ENCODE data around the gene PAX3.

Gene PAX3

DNA sequence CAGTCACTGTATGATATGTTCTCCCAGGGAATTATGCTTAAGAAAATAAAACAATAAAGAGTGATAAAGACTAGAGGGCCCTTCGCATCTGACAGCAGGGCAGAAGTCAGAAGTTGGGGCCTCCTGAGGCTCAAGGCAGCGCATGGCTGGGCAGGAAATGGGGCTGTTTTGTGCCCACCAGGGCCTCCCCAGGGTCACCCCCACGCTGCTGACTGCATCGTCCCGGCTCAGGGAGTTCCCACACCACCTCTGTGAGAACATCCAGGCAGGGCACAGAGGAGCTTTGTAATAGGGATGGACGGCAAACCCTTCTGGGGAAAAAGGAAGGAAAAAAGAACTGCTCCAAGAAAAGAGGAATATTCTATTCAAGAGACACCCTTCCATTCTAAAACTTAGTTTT, 41.2 kb downstream of the PAX3 start:
- no peak for DNase-seq (ENCODE audit: low read depth, low spot score)
- no peak overlapping the region for H3K4me3 ChIP-seq
- TF ChIP-seq POLR2AphosphoS5 (IDR thresholded peaks at IDR 0.05; ENCODE audit: borderline replicate concordance, low read depth, low read length) (no peak), EZH2 (IDR thresholded peaks at IDR 0.05) (no peak), FOXP2 (optimal IDR thresholded peaks at IDR 0.05; ENCODE audit: control extremely low read depth, extremely low read length, insufficient read depth) (no peak)
- H3K27ac ChIP-seq = no peak overlapping the region
- H3K9ac ChIP-seq (ENCODE audit: insufficient read length) = no peak overlapping the region
- H3K9me3 ChIP-seq (ENCODE audit: low read depth, low read length) = no peaks in the 10 kb centered on the region
- H3K36me3 ChIP-seq (ENCODE audit: insufficient read depth, low read length) = no peaks in the 10 kb centered on the region

DNA sequence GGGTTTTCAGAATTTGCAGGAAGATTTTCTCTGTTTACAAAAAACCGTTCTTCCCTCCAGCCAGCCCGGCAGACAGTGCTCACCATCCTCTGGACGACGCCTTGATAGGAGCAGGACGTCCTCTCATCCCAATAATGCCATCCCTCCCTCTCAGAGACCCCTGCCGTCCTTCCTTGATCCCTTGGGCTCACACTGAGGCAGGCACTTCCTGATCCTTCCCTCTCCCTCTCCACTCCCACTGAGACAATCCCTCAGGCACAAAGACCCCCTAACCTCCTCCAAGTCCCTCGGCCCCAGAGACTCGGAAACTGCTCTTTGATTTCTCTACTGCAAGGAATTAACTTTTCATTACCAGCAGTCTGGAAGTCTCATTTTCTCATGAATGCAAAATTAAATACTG, 42.5 kb downstream of the PAX3 start:
- TF ChIP-seq EZH2 (IDR thresholded peaks at IDR 0.05) (no peak), POLR2AphosphoS5 (IDR thresholded peaks at IDR 0.05; ENCODE audit: borderline replicate concordance, low read depth, low read length) (no peak), FOXP2 (optimal IDR thresholded peaks at IDR 0.05; ENCODE audit: control extremely low read depth, extremely low read length, insufficient read depth) (no peak)
- H3K36me3 ChIP-seq (ENCODE audit: insufficient read depth, low read length) = no peaks in the 10 kb centered on the region
- no peak for DNase-seq (ENCODE audit: low read depth, low spot score)
- no peak overlapping the region for H3K4me3 ChIP-seq
- no peak overlapping the region for H3K9ac ChIP-seq (ENCODE audit: insufficient read length)
- no peaks in the 10 kb centered on the region for H3K9me3 ChIP-seq (ENCODE audit: low read depth, low read length)
- H3K27ac ChIP-seq = no peak overlapping the region

DNA sequence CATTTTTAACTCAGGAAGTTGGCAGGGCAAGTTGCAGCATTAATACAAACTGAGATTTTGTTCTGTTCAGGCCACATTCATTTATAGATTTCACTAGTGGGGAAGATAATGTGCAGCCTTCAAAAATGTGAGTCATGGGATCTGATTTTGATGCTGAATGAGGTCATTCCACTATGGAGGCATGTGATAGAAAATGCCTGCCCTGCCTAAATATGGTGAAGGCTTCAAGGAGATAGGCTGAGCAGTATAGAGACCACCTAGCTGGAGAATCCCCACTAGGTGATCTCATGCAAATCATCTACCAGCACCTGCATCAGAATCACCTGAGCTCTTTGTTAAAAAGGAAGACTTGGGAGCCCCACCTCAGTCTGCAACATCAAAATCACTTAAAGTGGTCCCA, 43.7 kb downstream of the PAX3 start:
- DNase-seq (ENCODE audit: low read depth, low spot score) = no peak
- Histone ChIP-seq H3K36me3 (ENCODE audit: insufficient read depth, low read length) (no peaks in the 10 kb centered on the region), H3K27ac (no peak overlapping the region), H3K9me3 (ENCODE audit: low read depth, low read length) (no peaks in the 10 kb centered on the region), H3K9ac (ENCODE audit: insufficient read length) (no peak overlapping the region), H3K4me3 (no peak overlapping the region)
- TF ChIP-seq FOXP2 (optimal IDR thresholded peaks at IDR 0.05; ENCODE audit: control extremely low read depth, extremely low read length, insufficient read depth) (no peak), POLR2AphosphoS5 (IDR thresholded peaks at IDR 0.05; ENCODE audit: borderline replicate concordance, low read depth, low read length) (no peak), EZH2 (IDR thresholded peaks at IDR 0.05) (no peak)

DNA sequence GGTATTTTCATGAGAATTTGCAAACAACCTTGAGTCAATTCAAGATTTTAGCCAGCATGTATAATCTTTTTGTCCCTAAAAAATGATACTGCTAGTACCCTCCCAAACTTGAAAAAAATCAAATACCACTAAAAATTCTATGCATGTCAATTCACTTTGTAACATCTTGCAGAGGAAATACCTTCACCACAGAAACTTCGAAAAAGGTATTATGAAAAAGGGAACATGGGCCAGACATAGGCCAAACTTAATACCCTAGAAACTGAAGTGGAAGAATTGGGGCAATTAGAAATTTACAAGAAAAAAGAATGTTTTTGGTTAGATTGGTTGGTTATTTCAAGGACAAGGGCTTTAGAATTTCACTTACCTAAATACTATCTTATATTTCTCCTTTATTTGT, 48.5 kb downstream of the PAX3 start:
- Histone ChIP-seq H3K9me3 (ENCODE audit: low read depth, low read length) (no peaks in the 10 kb centered on the region), H3K27ac (no peak overlapping the region; the same call in 1 of the 2 replicates), H3K36me3 (ENCODE audit: insufficient read depth, low read length) (no peaks in the 10 kb centered on the region), H3K9ac (ENCODE audit: insufficient read length) (no peak overlapping the region), H3K4me3 (no peak overlapping the region)
- DNase-seq (ENCODE audit: low read depth, low spot score) = no peak
- no peak for TF ChIP-seq FOXP2 (optimal IDR thresholded peaks at IDR 0.05; ENCODE audit: control extremely low read depth, extremely low read length, insufficient read depth)
- TF ChIP-seq POLR2AphosphoS5 (IDR thresholded peaks at IDR 0.05; ENCODE audit: borderline replicate concordance, low read depth, low read length) = no peak
- TF ChIP-seq EZH2 (IDR thresholded peaks at IDR 0.05) = no peak

DNA sequence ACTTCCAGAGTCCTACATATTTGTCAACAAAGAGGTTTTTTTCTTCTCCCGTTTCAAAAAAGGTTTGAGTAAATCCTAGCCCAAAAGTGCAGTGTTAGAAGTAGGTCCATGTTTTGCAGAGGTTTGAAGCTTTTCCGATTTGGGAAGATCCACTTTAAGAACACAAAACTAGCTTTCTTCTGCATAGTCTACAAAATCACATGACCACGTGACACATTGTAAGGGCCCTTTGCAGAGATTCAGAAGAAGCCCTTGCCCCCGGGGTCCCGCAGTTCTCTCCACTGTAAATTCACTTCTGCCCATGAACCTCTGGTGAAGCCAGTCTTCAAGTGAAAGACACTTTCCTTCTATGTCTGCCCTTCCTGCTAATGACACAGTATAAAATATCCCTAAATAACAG, 49.4 kb downstream of the PAX3 start:
- no peak for TF ChIP-seq FOXP2 (optimal IDR thresholded peaks at IDR 0.05; ENCODE audit: control extremely low read depth, extremely low read length, insufficient read depth)
- no peak for TF ChIP-seq EZH2 (IDR thresholded peaks at IDR 0.05)
- TF ChIP-seq POLR2AphosphoS5 (IDR thresholded peaks at IDR 0.05; ENCODE audit: borderline replicate concordance, low read depth, low read length) = no peak
- no peak for DNase-seq (ENCODE audit: low read depth, low spot score)
- H3K9me3 ChIP-seq (ENCODE audit: low read depth, low read length) = no peaks in the 10 kb centered on the region
- H3K4me3 ChIP-seq = no peak overlapping the region
- H3K36me3 ChIP-seq (ENCODE audit: insufficient read depth, low read length) = no peaks in the 10 kb centered on the region
- H3K9ac ChIP-seq (ENCODE audit: insufficient read length) = no peak overlapping the region
- H3K27ac ChIP-seq = no peak overlapping the region

DNA sequence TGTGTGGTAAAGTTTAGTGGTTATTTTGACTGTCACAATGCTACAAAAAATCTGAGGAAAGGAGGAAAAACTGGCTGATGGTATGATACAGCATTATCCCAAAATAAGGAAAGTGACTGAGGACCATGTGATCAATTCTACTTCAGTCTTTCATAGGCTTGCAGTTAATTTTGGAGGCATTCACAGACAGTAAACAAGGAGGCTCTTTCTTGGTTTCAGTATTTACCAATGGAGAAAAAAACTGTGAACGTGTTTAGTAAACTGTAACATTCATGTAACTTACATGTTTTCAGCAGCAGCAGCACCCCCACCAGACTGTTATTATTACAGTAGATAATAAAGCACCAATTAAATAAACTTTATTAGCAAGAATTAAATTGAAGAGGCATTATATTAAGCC, 50.0 kb downstream of the PAX3 start:
- DNase-seq (ENCODE audit: low read depth, low spot score) = no peak
- Histone ChIP-seq H3K27ac (no peak overlapping the region), H3K4me3 (no peak overlapping the region), H3K36me3 (ENCODE audit: insufficient read depth, low read length) (no peaks in the 10 kb centered on the region), H3K9me3 (ENCODE audit: low read depth, low read length) (no peaks in the 10 kb centered on the region), H3K9ac (ENCODE audit: insufficient read length) (no peak overlapping the region)
- no peak for TF ChIP-seq FOXP2 (optimal IDR thresholded peaks at IDR 0.05; ENCODE audit: control extremely low read depth, extremely low read length, insufficient read depth)
- TF ChIP-seq POLR2AphosphoS5 (IDR thresholded peaks at IDR 0.05; ENCODE audit: borderline replicate concordance, low read depth, low read length) = no peak
- no peak for TF ChIP-seq EZH2 (IDR thresholded peaks at IDR 0.05)

DNA sequence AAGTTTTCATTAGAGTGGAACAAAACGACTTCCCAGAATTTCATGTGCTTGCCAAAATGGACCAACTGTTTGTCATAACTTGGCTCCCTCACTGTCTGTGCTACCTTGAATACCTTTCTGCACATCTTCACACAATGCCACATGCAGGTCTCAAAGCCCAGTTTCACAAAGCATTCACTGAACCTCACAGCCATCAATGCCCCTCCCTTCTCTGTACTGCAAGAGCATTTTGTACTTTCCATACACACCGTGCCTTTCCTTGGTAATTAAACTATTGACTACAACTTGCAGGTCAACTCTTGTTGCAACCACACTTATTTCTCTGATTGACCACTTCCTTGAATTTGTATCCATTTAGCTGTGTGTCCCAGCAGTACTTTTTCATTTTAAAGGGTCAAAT, 50.5 kb downstream of the PAX3 start:
- TF ChIP-seq FOXP2 (optimal IDR thresholded peaks at IDR 0.05; ENCODE audit: control extremely low read depth, extremely low read length, insufficient read depth) = no peak
- TF ChIP-seq EZH2 (IDR thresholded peaks at IDR 0.05) = no peak
- no peak for TF ChIP-seq POLR2AphosphoS5 (IDR thresholded peaks at IDR 0.05; ENCODE audit: borderline replicate concordance, low read depth, low read length)
- no peaks in the 10 kb centered on the region for H3K36me3 ChIP-seq (ENCODE audit: insufficient read depth, low read length)
- H3K4me3 ChIP-seq = no peak overlapping the region
- DNase-seq (ENCODE audit: low read depth, low spot score) = no peak
- H3K27ac ChIP-seq = no peak overlapping the region
- no peaks in the 10 kb centered on the region for H3K9me3 ChIP-seq (ENCODE audit: low read depth, low read length)
- no peak overlapping the region for H3K9ac ChIP-seq (ENCODE audit: insufficient read length)

DNA sequence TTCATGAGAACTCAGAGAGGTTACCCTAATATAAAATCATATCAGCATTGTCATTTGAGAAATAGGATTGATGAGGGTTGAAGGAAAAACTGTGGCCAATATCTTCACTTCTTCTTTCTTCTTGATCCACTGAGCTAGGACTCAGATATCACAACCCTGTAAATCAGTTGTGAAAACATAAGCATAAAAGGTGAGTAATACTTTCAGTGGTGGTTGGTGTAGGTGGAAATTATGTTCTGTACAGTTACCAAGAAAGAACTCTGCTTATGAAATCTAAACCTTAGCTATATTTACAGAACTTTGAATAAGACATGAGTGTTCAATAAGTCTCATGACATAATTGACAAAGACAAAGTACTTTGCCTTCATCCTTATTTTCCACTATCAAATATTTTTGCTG, 56.3 kb downstream of the PAX3 start:
- Histone ChIP-seq H3K4me3 (no peak overlapping the region), H3K9ac (ENCODE audit: insufficient read length) (no peak overlapping the region), H3K27ac (no peak overlapping the region), H3K9me3 (ENCODE audit: low read depth, low read length) (no peaks in the 10 kb centered on the region), H3K36me3 (ENCODE audit: insufficient read depth, low read length) (peaks cover 4% of the 10 kb centered on the region)
- TF ChIP-seq FOXP2 (optimal IDR thresholded peaks at IDR 0.05; ENCODE audit: control extremely low read depth, extremely low read length, insufficient read depth) (no peak), EZH2 (IDR thresholded peaks at IDR 0.05) (no peak), POLR2AphosphoS5 (IDR thresholded peaks at IDR 0.05; ENCODE audit: borderline replicate concordance, low read depth, low read length) (no peak)
- no peak for DNase-seq (ENCODE audit: low read depth, low spot score)

DNA sequence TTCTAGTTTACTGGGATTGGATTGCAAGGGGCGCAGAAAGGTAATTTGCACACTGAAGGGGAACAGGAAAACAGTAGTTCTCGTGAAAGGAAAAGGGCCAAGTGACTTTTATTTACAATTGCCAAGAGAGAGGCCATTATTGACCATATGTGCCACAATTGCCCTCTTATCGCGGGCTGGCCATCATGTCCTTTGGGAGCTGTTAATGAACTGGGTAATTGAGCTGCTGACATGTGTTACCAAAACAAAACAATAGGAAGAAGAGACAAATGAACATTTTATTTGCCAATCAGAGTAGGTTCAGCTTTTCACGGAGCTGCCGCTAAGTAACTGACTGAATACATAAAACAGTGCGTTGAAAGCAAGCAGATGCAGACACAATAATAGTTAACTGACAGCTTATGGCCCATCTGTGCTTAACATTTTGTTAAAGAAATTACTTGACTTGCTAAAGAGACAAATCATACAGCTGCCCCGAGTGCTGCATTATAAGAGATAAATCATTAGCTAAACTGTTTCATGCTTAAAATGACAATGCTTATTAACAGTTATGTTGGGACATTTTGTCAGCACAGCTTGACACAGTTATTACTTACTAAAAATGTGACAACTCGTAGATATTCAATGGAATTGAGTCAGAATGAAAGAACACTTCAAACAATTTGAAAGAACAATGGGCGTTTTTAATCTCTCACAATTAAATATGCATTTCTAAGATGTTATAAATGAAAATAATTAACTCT, 57.5 kb downstream of the PAX3 start:
- TF ChIP-seq POLR2AphosphoS5 (IDR thresholded peaks at IDR 0.05; ENCODE audit: borderline replicate concordance, low read depth, low read length) (no peak), FOXP2 (optimal IDR thresholded peaks at IDR 0.05; ENCODE audit: control extremely low read depth, extremely low read length, insufficient read depth) (no peak), EZH2 (IDR thresholded peaks at IDR 0.05) (no peak)
- no peak for DNase-seq (ENCODE audit: low read depth, low spot score)
- Histone ChIP-seq H3K4me3 (no peak overlapping the region), H3K27ac (no peak overlapping the region), H3K36me3 (ENCODE audit: insufficient read depth, low read length) (peaks cover 4% of the 10 kb centered on the region), H3K9ac (ENCODE audit: insufficient read length) (no peak overlapping the region), H3K9me3 (ENCODE audit: low read depth, low read length) (no peaks in the 10 kb centered on the region)
